GM23338 (cell line): ENCODE data around the gene GRM8.

Experiments used
- CREB1 ChIP-seq: fragments of 250-450 bp; sonication (Bioruptor Pico); IDR thresholded peaks from 2 replicates; pipeline ENCODE4 v1.5.0; 2020; ENCODE audit warnings: low read depth, mild to moderate bottlenecking, moderate library complexity
- CTCF ChIP-seq, 2 experiments: fragments of 200-600 bp in 1 of 2; sonication (generic) in 1 of 2; conservative IDR thresholded peaks; 2 replicates each; pipeline versions ENCODE4 v1.5.1 to v1.6.1; 2016 to 2017; ENCODE audit warnings: antibody characterized with exemption in 2 of 2, low read depth in 2 of 2, mild to moderate bottlenecking in 2 of 2, moderate library complexity in 1 of 2
- ETS1 ChIP-seq: IDR thresholded peaks from 2 replicates; pipeline ENCODE4 v1.6.1; 2016; ENCODE audit warnings: antibody characterized with exemption
- EZH2 ChIP-seq: fragments of 200-600 bp; sonication (generic); IDR thresholded peaks from one replicate; pipeline ENCODE4 v1.8.0; 2017; ENCODE audit warnings: antibody characterized with exemption, mild to moderate bottlenecking, low read depth; ENCODE audit not compliant: unreplicated experiment
- EZH2phosphoT487 ChIP-seq: fragments of 200-600 bp; sonication (generic); IDR thresholded peaks from one replicate; pipeline ENCODE4 v1.8.1; 2018; ENCODE audit warnings: antibody characterized with exemption; ENCODE audit not compliant: unreplicated experiment
- JUNB ChIP-seq: IDR thresholded peaks from one replicate; pipeline ENCODE4 v1.6.1; 2016; ENCODE audit warnings: antibody characterized with exemption; ENCODE audit not compliant: unreplicated experiment
- NANOG ChIP-seq: IDR thresholded peaks from 2 replicates; pipeline ENCODE4 v1.6.1; 2016; ENCODE audit warnings: antibody characterized with exemption, borderline replicate concordance
- POLR2AphosphoS5 ChIP-seq: IDR thresholded peaks from 2 replicates; pipeline ENCODE4 v1.6.1; 2016; ENCODE audit warnings: antibody characterized with exemption, low read depth
- REST ChIP-seq: IDR thresholded peaks from one replicate; pipeline ENCODE4 v1.6.1; 2018; ENCODE audit warnings: antibody characterized with exemption; ENCODE audit not compliant: unreplicated experiment
- STAT1 ChIP-seq: IDR thresholded peaks from one replicate; pipeline ENCODE4 v1.6.1; 2016; ENCODE audit warnings: antibody characterized with exemption; ENCODE audit not compliant: unreplicated experiment
- ZNF114 ChIP-seq: fragments of 250-450 bp; sonication (Bioruptor Pico); IDR thresholded peaks from 2 replicates; pipeline ENCODE4 v1.5.0; 2020; ENCODE audit warnings: mild to moderate bottlenecking, moderate library complexity
- ZNF331 ChIP-seq: fragments of 250-450 bp; sonication (Bioruptor Pico); IDR thresholded peaks from 2 replicates; pipeline ENCODE4 v1.5.0; 2020; ENCODE audit warnings: low read depth, mild to moderate bottlenecking, moderate library complexity
- ZNF462 ChIP-seq: fragments of 250-450 bp; sonication (Bioruptor Pico); IDR thresholded peaks from 2 replicates; pipeline ENCODE4 v1.5.0; 2020; ENCODE audit warnings: mild to moderate bottlenecking, moderate library complexity

GRCh38 chr7:127177156-127177555, 75.6 kb downstream of the GRM8 start:
- TF ChIP-seq CTCF (conservative IDR thresholded peaks at IDR 0.05; ENCODE audit: low read depth in 2 of 2) (no peak), EZH2 (no peak), EZH2phosphoT487 (no peak), CREB1 (CRISPR knock-in tag) (no peak), ETS1 (no peak), POLR2AphosphoS5 (no peak), ZNF331 (no peak), REST (no peak), JUNB (no peak), NANOG (no peak), ZNF462 (no peak), STAT1 (no peak), ZNF114 (CRISPR knock-in tag) (no peak)
